NT2/D1 (cell line): Measurements from ENCODE around the gene DTNB.

Experiments used
- SUZ12 ChIP-seq: IDR thresholded peaks from 2 replicates; pipeline ENCODE4 v1.6.1; 2011; ENCODE audit not compliant: insufficient read length, insufficient read depth; ENCODE audit errors: extremely low read depth
- YY1 ChIP-seq: IDR thresholded peaks from 2 replicates; pipeline ENCODE4 v1.6.1; 2011; ENCODE audit not compliant: insufficient read length, insufficient read depth
- ZNF274 ChIP-seq: IDR thresholded peaks from 2 replicates; pipeline ENCODE4 v1.6.1; 2011; ENCODE audit warnings: mild to moderate bottlenecking, low read depth, low read length

GRCh38 chr2:25505182-25505581, 168.2 kb downstream of the DTNB start:
- no peak for TF ChIP-seq YY1
- TF ChIP-seq ZNF274 = no peak
- TF ChIP-seq SUZ12 = no peak
